Measurements from ENCODE around the gene ABHD10. TPM values are rescaled to one million over a fixed set of nuclear protein-coding genes. Genes with fewer than 3 reads are reported as not detected.

The ABHD10 gene
- total RNA-seq, 1 donor from 2014 or later: 37.7 TPM

GRCh38 chr3:112009670-112010069, 30.8 kb downstream of the ABHD10 start:
- intact Hi-C loops (cut with micrococcal nuclease): no loop called here
- Mint-ChIP-seq H3K27ac (no peak overlapping the region), H3K4me3 (no peak overlapping the region), H3K36me3 (ENCODE audit: low read depth) (peaks cover 3% of the 10 kb centered on the region), H3K4me1 (ENCODE audit: low read depth) (peaks cover 37% of the 10 kb centered on the region), H3K9me3 (no peaks in the 10 kb centered on the region), H3K27me3 (ENCODE audit: insufficient read depth) (no peaks in the 10 kb centered on the region)
- no peak for DNase-seq (ENCODE audit: low spot score)

- Mint-ChIP-seq H3K9me3 (no peaks in the 10 kb centered on the region), H3K27me3 (ENCODE audit: insufficient read depth) (no peaks in the 10 kb centered on the region), H3K36me3 (ENCODE audit: low read depth) (no peaks in the 10 kb centered on the region), H3K4me3 (no peak overlapping the region), H3K27ac (no peak overlapping the region), H3K4me1 (ENCODE audit: low read depth) (peaks cover 28% of the 10 kb centered on the region)
- intact Hi-C loops (cut with micrococcal nuclease): no loop called here
- no peak for DNase-seq (ENCODE audit: low spot score)
These were observed 31.8 kb downstream of the ABHD10 start for GRCh38 chr3:112010636-112011035.

- Mint-ChIP-seq H3K27me3 (ENCODE audit: insufficient read depth) (no peaks in the 10 kb centered on the region), H3K4me1 (ENCODE audit: low read depth) (peaks cover 28% of the 10 kb centered on the region), H3K9me3 (no peaks in the 10 kb centered on the region), H3K4me3 (no peak overlapping the region), H3K36me3 (ENCODE audit: low read depth) (no peaks in the 10 kb centered on the region), H3K27ac (no peak overlapping the region)
- intact Hi-C loops (cut with micrococcal nuclease): no loop called here
- no peak for DNase-seq (ENCODE audit: low spot score)
These were observed 32.6 kb downstream of the ABHD10 start for GRCh38 chr3:112011376-112011940.

GRCh38 chr3:112012205-112012992, 33.6 kb downstream of the ABHD10 start:
- no peaks in the 10 kb centered on the region for H3K27me3 Mint-ChIP-seq (ENCODE audit: insufficient read depth)
- DNase-seq (ENCODE audit: low spot score): no peak
- intact Hi-C loops (cut with micrococcal nuclease): loop anchor here (2.0 kb wide), 3 partner anchors 30 to 118 kb away; partner anchors contain the start of gene ABHD10
- H3K4me3 Mint-ChIP-seq: no peak overlapping the region
- peak overlapping the region; percentile 79 for H3K27ac Mint-ChIP-seq
- H3K36me3 Mint-ChIP-seq (ENCODE audit: low read depth): no peaks in the 10 kb centered on the region
- no peaks in the 10 kb centered on the region for H3K9me3 Mint-ChIP-seq
- H3K4me1 Mint-ChIP-seq (ENCODE audit: low read depth): peaks cover 28% of the 10 kb centered on the region

- Mint-ChIP-seq H3K4me1 (ENCODE audit: low read depth) (peaks cover 28% of the 10 kb centered on the region), H3K4me3 (no peak overlapping the region), H3K36me3 (ENCODE audit: low read depth) (no peaks in the 10 kb centered on the region), H3K27ac (peak overlapping the region; percentile 79), H3K9me3 (no peaks in the 10 kb centered on the region), H3K27me3 (ENCODE audit: insufficient read depth) (no peaks in the 10 kb centered on the region)
- intact Hi-C loops (cut with micrococcal nuclease): loop anchor here (1.0 to 2.0 kb wide), 8 partner anchors 11 to 296 kb away; partner anchors contain the start of gene ABHD10
- peak; percentile 38 for DNase-seq (ENCODE audit: low spot score)
These were observed 34.4 kb downstream of the ABHD10 start for GRCh38 chr3:112013058-112013783.

- no peaks in the 10 kb centered on the region for H3K9me3 Mint-ChIP-seq
- H3K4me3 Mint-ChIP-seq: no peak overlapping the region
These were observed 34.9 kb downstream of the ABHD10 start for GRCh38 chr3:112013784-112014143.

GRCh38 chr3:112017091-112017490, 38.3 kb downstream of the ABHD10 start:
- H3K9me3 Mint-ChIP-seq: peaks cover 3% of the 10 kb centered on the region
- DNase-seq (ENCODE audit: low spot score): no peak
- H3K4me1 Mint-ChIP-seq (ENCODE audit: low read depth): peaks cover 29% of the 10 kb centered on the region
- H3K4me3 Mint-ChIP-seq: no peak overlapping the region
- H3K36me3 Mint-ChIP-seq (ENCODE audit: low read depth): no peaks in the 10 kb centered on the region
- intact Hi-C loops (cut with micrococcal nuclease): no loop called here
- no peak overlapping the region for H3K27ac Mint-ChIP-seq
- no peaks in the 10 kb centered on the region for H3K27me3 Mint-ChIP-seq (ENCODE audit: insufficient read depth)

More at GRCh38 chr3:112013784-112014143, 34.9 kb downstream of the ABHD10 start:
- Mint-ChIP-seq H3K27ac (no peak overlapping the region), H3K36me3 (ENCODE audit: low read depth) (no peaks in the 10 kb centered on the region), H3K4me1 (ENCODE audit: low read depth) (peaks cover 25% of the 10 kb centered on the region), H3K27me3 (ENCODE audit: insufficient read depth) (no peaks in the 10 kb centered on the region)
- intact Hi-C loops (cut with micrococcal nuclease): loop anchor here (1.0 to 2.0 kb wide), 8 partner anchors 11 to 296 kb away; partner anchors contain the start of gene ABHD10
- no peak for DNase-seq (ENCODE audit: low spot score)

- H3K4me3 Mint-ChIP-seq: no peak overlapping the region
- H3K27ac Mint-ChIP-seq: no peak overlapping the region
- DNase-seq (ENCODE audit: low spot score): no peak
- intact Hi-C loops (cut with micrococcal nuclease): no loop called here
- no peaks in the 10 kb centered on the region for H3K27me3 Mint-ChIP-seq (ENCODE audit: insufficient read depth)
- peaks cover 3% of the 10 kb centered on the region for H3K9me3 Mint-ChIP-seq
- peaks cover 15% of the 10 kb centered on the region for H3K4me1 Mint-ChIP-seq (ENCODE audit: low read depth)
- no peaks in the 10 kb centered on the region for H3K36me3 Mint-ChIP-seq (ENCODE audit: low read depth)
These were observed 39.9 kb downstream of the ABHD10 start for GRCh38 chr3:112018712-112019111.

GRCh38 chr3:112019716-112020115, 40.9 kb downstream of the ABHD10 start:
- Mint-ChIP-seq H3K4me3 (no peak overlapping the region), H3K27ac (no peak overlapping the region), H3K36me3 (ENCODE audit: low read depth) (no peaks in the 10 kb centered on the region), H3K27me3 (ENCODE audit: insufficient read depth) (no peaks in the 10 kb centered on the region), H3K9me3 (peaks cover 3% of the 10 kb centered on the region), H3K4me1 (ENCODE audit: low read depth) (peaks cover 10% of the 10 kb centered on the region)
- intact Hi-C loops (cut with micrococcal nuclease): no loop called here
- DNase-seq (ENCODE audit: low spot score): no peak

- DNase-seq (ENCODE audit: low spot score): no peak
- peaks cover 3% of the 10 kb centered on the region for H3K9me3 Mint-ChIP-seq
- H3K4me1 Mint-ChIP-seq (ENCODE audit: low read depth): peaks cover 10% of the 10 kb centered on the region
- no peak overlapping the region for H3K4me3 Mint-ChIP-seq
- no peaks in the 10 kb centered on the region for H3K36me3 Mint-ChIP-seq (ENCODE audit: low read depth)
- intact Hi-C loops (cut with micrococcal nuclease): no loop called here
- H3K27me3 Mint-ChIP-seq (ENCODE audit: insufficient read depth): peaks cover 2% of the 10 kb centered on the region
- H3K27ac Mint-ChIP-seq: no peak overlapping the region
These were observed 41.9 kb downstream of the ABHD10 start for GRCh38 chr3:112020674-112021085.

- H3K27me3 Mint-ChIP-seq (ENCODE audit: insufficient read depth): peaks cover 12% of the 10 kb centered on the region
- no peaks in the 10 kb centered on the region for H3K9me3 Mint-ChIP-seq
- no peaks in the 10 kb centered on the region for H3K36me3 Mint-ChIP-seq (ENCODE audit: low read depth)
- H3K27ac Mint-ChIP-seq: no peak overlapping the region
- intact Hi-C loops (cut with micrococcal nuclease): no loop called here
- no peaks in the 10 kb centered on the region for H3K4me1 Mint-ChIP-seq (ENCODE audit: low read depth)
- DNase-seq (ENCODE audit: low spot score): no peak
- H3K4me3 Mint-ChIP-seq: no peak overlapping the region
These were observed 48.3 kb downstream of the ABHD10 start for GRCh38 chr3:112027142-112027541.

GRCh38 chr3:112027826-112028225, 49.0 kb downstream of the ABHD10 start:
- intact Hi-C loops (cut with micrococcal nuclease): no loop called here
- DNase-seq (ENCODE audit: low spot score): no peak
- H3K4me3 Mint-ChIP-seq: no peak overlapping the region
- H3K4me1 Mint-ChIP-seq (ENCODE audit: low read depth): no peaks in the 10 kb centered on the region
- peaks cover 17% of the 10 kb centered on the region for H3K27me3 Mint-ChIP-seq (ENCODE audit: insufficient read depth)
- no peak overlapping the region for H3K27ac Mint-ChIP-seq
- no peaks in the 10 kb centered on the region for H3K36me3 Mint-ChIP-seq (ENCODE audit: low read depth)
- H3K9me3 Mint-ChIP-seq: no peaks in the 10 kb centered on the region

GRCh38 chr3:112030901-112031300, 52.1 kb downstream of the ABHD10 start:
- Mint-ChIP-seq H3K4me3 (no peak overlapping the region), H3K9me3 (no peaks in the 10 kb centered on the region)
- intact Hi-C loops (cut with micrococcal nuclease): no loop called here

More at GRCh38 chr3:112030901-112031300, 52.1 kb downstream of the ABHD10 start:
- Mint-ChIP-seq H3K27ac (no peak overlapping the region), H3K4me1 (ENCODE audit: low read depth) (no peaks in the 10 kb centered on the region), H3K27me3 (ENCODE audit: insufficient read depth) (peaks cover 25% of the 10 kb centered on the region), H3K36me3 (ENCODE audit: low read depth) (no peaks in the 10 kb centered on the region)
- DNase-seq (ENCODE audit: low spot score): no peak

Measured in activated T-helper 1 cell treated with anti-CD3 and anti-CD28 coated beads, Interleukin-12 subunit alpha, Interleukin-12 subunit beta, Interleukin-2, Interleukin-4 antibody, amounts not matched to agents 30 ng/mL and 10 ng/mL and 1 ng/mL, durations not matched to agents 14 hours and 24 hours and 36 hours (primary cell).